Effector memory CD4-positive, alpha-beta T cell (primary cell): ENCODE measurements around the gene IL24.
"Not testable (repeated sequence)": the region's sequence is repeated elsewhere in the genome, so short reads cannot be mapped to it uniquely, and the experiment has no call there.

Experiments
- DNase-seq, 3 donors: peaks; one replicate each; pipeline ENCODE4 v3.0.0-alpha.2; 2020
- H3K27ac ChIP-seq: 2 replicates; pipeline ENCODE4 v1.7.0; 2013; ENCODE audit warnings: mild to moderate bottlenecking, low read length, moderate library complexity; ENCODE audit not compliant: insufficient read depth, poor library complexity, severe bottlenecking
- H3K27me3 ChIP-seq: replicated peaks from 2 replicates; pipeline ENCODE4 v1.7.0; 2013; ENCODE audit warnings: mild to moderate bottlenecking, low read length; ENCODE audit not compliant: insufficient read depth, control insufficient read depth, poor library complexity, severe bottlenecking
- H3K36me3 ChIP-seq: 2 replicates; pipeline ENCODE4 v1.7.0; 2013; ENCODE audit warnings: mild to moderate bottlenecking, low read length, moderate library complexity; ENCODE audit not compliant: control insufficient read depth, insufficient read depth
- H3K4me1 ChIP-seq: 2 replicates; pipeline ENCODE4 v1.7.0; 2013; ENCODE audit warnings: low read length, mild to moderate bottlenecking; ENCODE audit not compliant: control insufficient read depth, insufficient read depth, poor library complexity, severe bottlenecking
- H3K4me3 ChIP-seq: 2 replicates; pipeline ENCODE4 v1.7.0; 2013; ENCODE audit warnings: low read length, low read depth, mild to moderate bottlenecking; ENCODE audit not compliant: insufficient read depth, poor library complexity, severe bottlenecking
- H3K9me3 ChIP-seq: 2 replicates; pipeline ENCODE4 v1.7.0; 2013; ENCODE audit warnings: mild to moderate bottlenecking, low read length, moderate library complexity; ENCODE audit not compliant: control insufficient read depth

Gene IL24

GRCh38 chr1:206923009-206923960, 26.0 kb downstream of the IL24 start:
- H3K4me1 ChIP-seq = peaks cover 44% of the 10 kb centered on the region
- H3K9me3 ChIP-seq = no peaks in the 10 kb centered on the region
- H3K27ac ChIP-seq = peak overlapping the region; percentile 81
- H3K4me3 ChIP-seq = peak overlapping the region; percentile 64
- DNase-seq = peak; percentile 29 to 55 (median 33)
- no peaks in the 10 kb centered on the region for H3K36me3 ChIP-seq
- no peaks in the 10 kb centered on the region for H3K27me3 ChIP-seq

DNA sequence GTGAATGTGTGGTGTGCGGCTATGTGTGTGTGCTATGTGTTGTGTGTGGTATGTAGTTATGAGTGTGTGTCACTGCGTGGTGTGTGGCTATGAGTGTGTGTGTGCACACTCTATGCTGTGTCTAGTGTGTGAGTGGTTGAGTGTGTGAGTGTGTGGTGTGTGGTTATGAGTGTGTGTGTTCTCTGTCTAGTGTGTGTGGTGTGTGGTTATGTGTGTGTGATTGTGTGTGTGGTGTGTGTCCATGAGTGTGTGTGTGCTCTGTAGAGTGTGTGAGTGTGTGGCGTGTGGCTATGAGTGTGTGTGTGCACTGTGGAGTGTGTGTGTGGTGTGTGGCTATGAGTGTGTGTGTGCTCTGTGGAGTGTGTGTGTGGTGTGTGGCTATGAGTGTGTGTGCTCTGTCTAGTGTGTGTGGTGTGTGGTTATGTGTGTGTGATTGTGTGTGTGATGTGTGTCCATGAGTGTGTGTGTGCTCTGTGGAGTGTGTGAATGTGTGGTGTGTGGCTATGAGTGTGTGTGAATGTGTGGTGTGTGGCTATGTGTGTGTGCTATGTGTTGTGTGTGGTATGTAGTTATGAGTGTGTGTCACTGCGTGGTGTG, 26.8 kb downstream of the IL24 start:
- H3K36me3 ChIP-seq, H3K9me3 ChIP-seq, DNase-seq, H3K4me3 ChIP-seq, H3K27me3 ChIP-seq: not testable (repeated sequence)
- Histone ChIP-seq H3K27ac (peak overlapping the region; percentile 81), H3K4me1 (peaks cover 39% of the 10 kb centered on the region)

GRCh38 chr1:206924592-206925105, 27.4 kb downstream of the IL24 start:
- no peak for DNase-seq
- Histone ChIP-seq H3K27ac (no peak overlapping the region), H3K4me3 (no peak overlapping the region)

GRCh38 chr1:206925106-206925736, 28.0 kb downstream of the IL24 start:
- peak; percentile 25 to 32 (median 27) for DNase-seq
- no peaks in the 10 kb centered on the region for H3K27me3 ChIP-seq

More at GRCh38 chr1:206924592-206925105, 27.4 kb downstream of the IL24 start:
- peaks cover 38% of the 10 kb centered on the region for H3K4me1 ChIP-seq
- H3K36me3 ChIP-seq = no peaks in the 10 kb centered on the region
- H3K27me3 ChIP-seq = no peaks in the 10 kb centered on the region
- no peaks in the 10 kb centered on the region for H3K9me3 ChIP-seq

GRCh38 chr1:206926286-206926685, 29.0 kb downstream of the IL24 start:
- Histone ChIP-seq H3K27ac (no peak overlapping the region), H3K27me3 (no peaks in the 10 kb centered on the region), H3K4me1 (peaks cover 52% of the 10 kb centered on the region), H3K4me3 (no peak overlapping the region), H3K9me3 (no peaks in the 10 kb centered on the region), H3K36me3 (no peaks in the 10 kb centered on the region)
- no peak for DNase-seq

More at GRCh38 chr1:206925106-206925736, 28.0 kb downstream of the IL24 start:
- Histone ChIP-seq H3K4me1 (peaks cover 44% of the 10 kb centered on the region), H3K27ac (no peak overlapping the region), H3K36me3 (no peaks in the 10 kb centered on the region), H3K4me3 (no peak overlapping the region), H3K9me3 (no peaks in the 10 kb centered on the region)

GRCh38 chr1:206929524-206929923, 32.3 kb downstream of the IL24 start:
- H3K9me3 ChIP-seq = no peaks in the 10 kb centered on the region
- no peaks in the 10 kb centered on the region for H3K27me3 ChIP-seq
- no peaks in the 10 kb centered on the region for H3K36me3 ChIP-seq
- no peak overlapping the region for H3K27ac ChIP-seq
- peaks cover 27% of the 10 kb centered on the region for H3K4me1 ChIP-seq
- H3K4me3 ChIP-seq = no peak overlapping the region
- DNase-seq = no peak

DNA sequence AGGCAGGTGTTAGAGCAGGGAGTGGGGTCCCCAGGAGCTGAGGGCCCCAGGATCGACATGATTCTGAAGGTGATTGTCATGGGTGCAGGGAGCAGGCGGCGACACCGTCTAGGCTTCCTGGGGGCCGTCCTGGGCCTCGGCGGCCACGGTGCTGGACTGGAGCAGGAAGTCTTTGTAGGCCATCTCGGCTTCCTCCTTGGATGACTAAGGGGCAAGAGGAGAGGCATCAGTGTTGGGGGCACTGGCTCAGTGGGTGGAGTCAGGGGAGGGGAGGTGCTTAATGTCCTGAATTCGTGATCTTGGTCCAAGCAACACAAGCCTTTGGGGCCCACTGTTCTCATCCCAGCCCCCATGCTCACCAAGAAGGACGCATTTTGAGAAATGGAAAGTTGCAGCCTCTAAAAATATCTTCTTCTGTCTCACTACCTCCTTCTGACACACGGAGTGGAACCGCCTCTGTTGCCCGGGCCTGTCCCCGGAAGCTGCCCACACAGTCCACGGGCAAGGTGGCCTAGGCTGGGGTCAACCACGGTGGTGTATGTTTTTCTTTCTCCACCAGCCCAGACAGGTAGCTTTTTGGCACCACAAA, 33.1 kb downstream of the IL24 start:
- Histone ChIP-seq H3K36me3 (no peaks in the 10 kb centered on the region), H3K9me3 (no peaks in the 10 kb centered on the region), H3K4me3 (no peak overlapping the region), H3K27me3 (no peaks in the 10 kb centered on the region), H3K4me1 (peaks cover 22% of the 10 kb centered on the region), H3K27ac (no peak overlapping the region)
- DNase-seq = peak in 1 of 3 donors; percentile 18

GRCh38 chr1:206931709-206932108, 34.5 kb downstream of the IL24 start:
- H3K27ac ChIP-seq = no peak overlapping the region
- peaks cover 18% of the 10 kb centered on the region for H3K4me1 ChIP-seq
- DNase-seq = no peak

DNA sequence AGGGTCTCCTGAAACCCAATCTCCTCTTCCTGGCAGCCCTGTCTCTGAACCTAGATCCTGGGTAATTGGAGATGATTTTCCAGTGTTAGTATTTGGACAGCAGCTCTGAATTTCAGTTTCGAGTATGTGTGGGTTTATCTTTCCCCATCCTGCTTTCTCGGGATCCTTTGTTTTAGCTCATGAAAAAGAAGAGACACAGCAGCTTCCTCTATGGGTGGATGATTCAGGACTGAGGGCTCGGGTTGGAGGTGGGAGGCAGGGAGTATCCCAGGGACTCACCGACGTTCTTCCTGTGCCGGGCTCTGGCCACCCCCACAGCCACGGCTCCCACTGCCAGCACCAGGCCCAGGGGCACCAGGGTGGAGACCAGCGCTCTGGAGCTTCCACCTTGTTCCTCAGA, 34.9 kb downstream of the IL24 start:
- no peaks in the 10 kb centered on the region for H3K9me3 ChIP-seq
- no peaks in the 10 kb centered on the region for H3K36me3 ChIP-seq
- H3K4me1 ChIP-seq = peaks cover 18% of the 10 kb centered on the region
- H3K27ac ChIP-seq = no peak overlapping the region
- H3K4me3 ChIP-seq = no peak overlapping the region
- H3K27me3 ChIP-seq = no peaks in the 10 kb centered on the region
- DNase-seq = no peak

More at GRCh38 chr1:206931709-206932108, 34.5 kb downstream of the IL24 start:
- H3K9me3 ChIP-seq = no peaks in the 10 kb centered on the region
- H3K36me3 ChIP-seq = no peaks in the 10 kb centered on the region
- H3K27me3 ChIP-seq = no peaks in the 10 kb centered on the region
- H3K4me3 ChIP-seq = no peak overlapping the region
